K562 (cell line): ENCODE results near the gene BBC3.
A peak's percentile ranks its signal among the peaks of the same experiment; 100 is the strongest.

Source experiments
- ATF7 ChIP-seq: fragments of 450-650 bp; IDR thresholded peaks from 2 replicates; pipeline ENCODE4 v1.7.1; 2014; ENCODE audit warnings: mild to moderate bottlenecking, moderate library complexity
- CHCHD3 ChIP-seq: fragments of 250-450 bp; sonication (Bioruptor Pico); IDR thresholded peaks from 2 replicates; pipeline ENCODE4 v2.1.2; 2022; ENCODE audit warnings: mild to moderate bottlenecking
- CHD1 ChIP-seq: fragments of 200-600 bp; sonication (generic); IDR thresholded peaks from one replicate; pipeline ENCODE4 v1.6.1; 2012; ENCODE audit warnings: mild to moderate bottlenecking, moderate library complexity, low read length, inconsistent platforms
- CTCF ChIP-seq, 3 experiments: IDR thresholded peaks in 2 of 3; conservative IDR thresholded peaks in 1 of 3; 2 replicates each; pipeline ENCODE4 v1.5.1; 2011 to 2012; ENCODE audit warnings: low read length in 3 of 3, mild to moderate bottlenecking in 3 of 3, control low read depth in 2 of 3, improper control_type of control experiment in 1 of 3, inconsistent platforms in 1 of 3, low read depth in 1 of 3, mixed read lengths in 1 of 3, moderate library complexity in 1 of 3; ENCODE audit not compliant: insufficient read depth in 2 of 3
- SMAD3 ChIP-seq: fragments of 450-650 bp; formaldehyde crosslinking; conservative IDR thresholded peaks from 2 replicates; pipeline ENCODE4 v1.4.0; 2020; ENCODE audit warnings: mild to moderate bottlenecking
- TCF7 ChIP-seq: sonication (generic); IDR thresholded peaks from 2 replicates; pipeline ENCODE4 v1.6.1; 2016; ENCODE audit warnings: antibody characterized with exemption, borderline replicate concordance
- THRAP3 ChIP-seq: fragments of 450-650 bp; IDR thresholded peaks from 2 replicates; pipeline ENCODE4 v1.6.1; 2016; ENCODE audit warnings: mild to moderate bottlenecking, inconsistent platforms, borderline replicate concordance
- ZNF134 ChIP-seq: fragments of 250-450 bp; sonication (Bioruptor Pico); conservative IDR thresholded peaks from 2 replicates; pipeline ENCODE4 v1.4.0; 2020
- TF ChIP-seq, protein P1 (sequence below): sonication (generic); formaldehyde crosslinking; IDR thresholded peaks from 2 replicates; pipeline ENCODE4 v1.8.0; 2022; ENCODE audit warnings: mild to moderate bottlenecking, missing genetic modification reagents
- TF ChIP-seq, protein P2 (sequence below): conservative IDR thresholded peaks from 2 replicates; pipeline ENCODE4 v1.6.1; 2011; ENCODE audit warnings: low read depth, mild to moderate bottlenecking, low read length; ENCODE audit not compliant: control insufficient read depth

GRCh38 chr19:47226426-47227351 lies 4.3 kb downstream of the BBC3 start:
- TF ChIP-seq ZNF134 (CRISPR knock-in tag): peak; percentile 10; the same call in 1 of the 2 replicates
- no peak for TF ChIP-seq ATF7
- TF ChIP-seq CHCHD3: no peak
- TF ChIP-seq SMAD3 (CRISPR knock-in tag): no peak; the same call in 1 of the 2 replicates
- peak; percentile 95 for TF ChIP-seq CHD1
- TF ChIP-seq THRAP3: no peak
- TF ChIP-seq TCF7: no peak
- TF ChIP-seq, protein P1, sequence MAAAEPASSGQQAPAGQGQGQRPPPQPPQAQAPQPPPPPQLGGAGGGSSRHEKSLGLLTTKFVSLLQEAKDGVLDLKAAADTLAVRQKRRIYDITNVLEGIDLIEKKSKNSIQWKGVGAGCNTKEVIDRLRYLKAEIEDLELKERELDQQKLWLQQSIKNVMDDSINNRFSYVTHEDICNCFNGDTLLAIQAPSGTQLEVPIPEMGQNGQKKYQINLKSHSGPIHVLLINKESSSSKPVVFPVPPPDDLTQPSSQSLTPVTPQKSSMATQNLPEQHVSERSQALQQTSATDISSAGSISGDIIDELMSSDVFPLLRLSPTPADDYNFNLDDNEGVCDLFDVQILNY: 0 out of 2 replicates have a peak, but pooled peaks have one; percentile 20
- TF ChIP-seq, protein P2, sequence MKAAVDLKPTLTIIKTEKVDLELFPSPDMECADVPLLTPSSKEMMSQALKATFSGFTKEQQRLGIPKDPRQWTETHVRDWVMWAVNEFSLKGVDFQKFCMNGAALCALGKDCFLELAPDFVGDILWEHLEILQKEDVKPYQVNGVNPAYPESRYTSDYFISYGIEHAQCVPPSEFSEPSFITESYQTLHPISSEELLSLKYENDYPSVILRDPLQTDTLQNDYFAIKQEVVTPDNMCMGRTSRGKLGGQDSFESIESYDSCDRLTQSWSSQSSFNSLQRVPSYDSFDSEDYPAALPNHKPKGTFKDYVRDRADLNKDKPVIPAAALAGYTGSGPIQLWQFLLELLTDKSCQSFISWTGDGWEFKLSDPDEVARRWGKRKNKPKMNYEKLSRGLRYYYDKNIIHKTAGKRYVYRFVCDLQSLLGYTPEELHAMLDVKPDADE: peak; percentile 73; the same call in 1 of the 2 replicates
- TF ChIP-seq CTCF (IDR thresholded peaks at IDR 0.05 in 2 of 3, conservative IDR thresholded peaks at IDR 0.05 in 1 of 3; ENCODE audit: insufficient read depth in 2 of 3, low read depth in 1 of 3, low read length in 3 of 3): peak in 2 of 3 experiments; percentile 17; a peak in 2 of 6 replicates
